Measurements from ENCODE around the gene SIRT5. TPM values are rescaled to one million over a fixed set of nuclear protein-coding genes. Genes with fewer than 3 reads are reported as not detected.

The SIRT5 gene
- polyA plus RNA-seq, 1 donor from 2014 or later: 13.6 TPM

DNA sequence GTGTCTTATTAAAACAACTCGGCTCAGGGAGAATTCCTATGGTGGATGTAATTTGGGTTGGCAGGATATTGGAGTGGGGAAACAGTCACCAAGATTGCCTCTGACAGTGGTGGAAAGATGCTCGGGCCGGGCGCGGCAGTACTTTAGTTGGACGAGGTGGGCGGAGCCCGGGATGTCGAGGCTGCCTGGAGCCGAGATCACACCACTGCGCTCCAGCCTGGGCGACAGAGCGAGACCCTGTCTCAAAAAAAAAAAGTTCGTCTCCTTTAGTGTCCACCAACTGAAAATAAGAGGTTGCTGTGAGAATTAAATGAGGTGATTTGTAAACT is 41.4 kb downstream of the SIRT5 start:
- Mint-ChIP-seq H3K27ac (peak overlapping the region; percentile 93 to 98 (median 97)), H3K9me3 (no peaks in the 10 kb centered on the region), H3K36me3 (peaks cover 4% of the 10 kb centered on the region), H3K4me1 (peaks cover 21 to 38% (median 32%) of the 10 kb centered on the region in 3 donors), H3K27me3 (no peaks in the 10 kb centered on the region), H3K4me3 (peak overlapping the region; percentile 96 to 98 (median 98))

GRCh38 chr6:13617066-13617465 is 42.7 kb downstream of the SIRT5 start:
- H3K4me1 Mint-ChIP-seq: peaks cover 21 to 30% (median 25%) of the 10 kb centered on the region in 3 donors
- peaks cover 4% of the 10 kb centered on the region for H3K36me3 Mint-ChIP-seq

DNA sequence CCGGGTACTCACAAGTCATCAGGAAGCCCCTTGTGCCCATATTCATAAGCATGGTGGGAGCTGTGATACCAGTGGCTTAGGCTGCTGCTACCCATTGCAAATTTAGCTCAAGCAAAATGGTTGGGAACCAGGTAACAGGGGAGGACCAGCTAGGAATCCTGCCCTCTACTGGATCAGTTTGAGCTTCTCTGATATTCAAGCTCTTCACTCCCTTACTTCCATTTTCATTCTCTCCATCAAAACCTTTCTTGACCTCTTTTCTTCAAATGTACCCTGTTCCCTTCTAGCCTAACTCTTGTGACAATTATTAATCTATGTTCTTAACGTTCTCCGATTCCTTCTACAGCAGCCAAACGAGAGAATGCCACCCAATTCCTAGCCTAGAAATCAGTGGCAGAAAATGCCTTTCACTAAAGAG is 50.5 kb downstream of the SIRT5 start:
- Mint-ChIP-seq H3K4me1 (peaks cover 2 to 6% (median 6%) of the 10 kb centered on the region in 3 donors), H3K9me3 (no peaks in the 10 kb centered on the region), H3K36me3 (no peaks in the 10 kb centered on the region), H3K27me3 (no peaks in the 10 kb centered on the region), H3K27ac (peak overlapping the region in 2 of 3 donors; percentile 61 to 72), H3K4me3 (no peak overlapping the region)

More at GRCh38 chr6:13617066-13617465, 42.7 kb downstream of the SIRT5 start:
- Mint-ChIP-seq H3K27me3 (no peaks in the 10 kb centered on the region), H3K4me3 (peak overlapping the region; percentile 19 to 98 (median 97)), H3K9me3 (no peaks in the 10 kb centered on the region), H3K27ac (peak overlapping the region; percentile 0 to 70 (median 2))

GRCh38 chr6:13629459-13630116 is 55.2 kb downstream of the SIRT5 start:
- H3K36me3 Mint-ChIP-seq: no peaks in the 10 kb centered on the region
- H3K27me3 Mint-ChIP-seq: no peaks in the 10 kb centered on the region
- no peaks in the 10 kb centered on the region for H3K9me3 Mint-ChIP-seq
- no peak overlapping the region for H3K4me3 Mint-ChIP-seq
- peak overlapping the region; percentile 16 to 89 (median 65) for H3K27ac Mint-ChIP-seq
- H3K4me1 Mint-ChIP-seq: peaks cover 4 to 8% (median 6%) of the 10 kb centered on the region in 3 donors

- H3K27ac Mint-ChIP-seq: peak overlapping the region in 1 of 3 donors; percentile 57
- no peaks in the 10 kb centered on the region for H3K27me3 Mint-ChIP-seq
- H3K36me3 Mint-ChIP-seq: peaks cover 1% of the 10 kb centered on the region
- no peak overlapping the region for H3K4me3 Mint-ChIP-seq
- no peaks in the 10 kb centered on the region for H3K9me3 Mint-ChIP-seq
- H3K4me1 Mint-ChIP-seq: peaks cover 0 to 7% (median 4%) of the 10 kb centered on the region in 3 donors
Observed at GRCh38 chr6:13630499-13630898, 56.1 kb downstream of the SIRT5 start.

GRCh38 chr6:13633343-13633742 is 58.9 kb downstream of the SIRT5 start:
- Mint-ChIP-seq H3K9me3 (no peaks in the 10 kb centered on the region), H3K4me1 (peaks cover 8 to 17% (median 16%) of the 10 kb centered on the region in 3 donors), H3K36me3 (peaks cover 3% of the 10 kb centered on the region)

DNA sequence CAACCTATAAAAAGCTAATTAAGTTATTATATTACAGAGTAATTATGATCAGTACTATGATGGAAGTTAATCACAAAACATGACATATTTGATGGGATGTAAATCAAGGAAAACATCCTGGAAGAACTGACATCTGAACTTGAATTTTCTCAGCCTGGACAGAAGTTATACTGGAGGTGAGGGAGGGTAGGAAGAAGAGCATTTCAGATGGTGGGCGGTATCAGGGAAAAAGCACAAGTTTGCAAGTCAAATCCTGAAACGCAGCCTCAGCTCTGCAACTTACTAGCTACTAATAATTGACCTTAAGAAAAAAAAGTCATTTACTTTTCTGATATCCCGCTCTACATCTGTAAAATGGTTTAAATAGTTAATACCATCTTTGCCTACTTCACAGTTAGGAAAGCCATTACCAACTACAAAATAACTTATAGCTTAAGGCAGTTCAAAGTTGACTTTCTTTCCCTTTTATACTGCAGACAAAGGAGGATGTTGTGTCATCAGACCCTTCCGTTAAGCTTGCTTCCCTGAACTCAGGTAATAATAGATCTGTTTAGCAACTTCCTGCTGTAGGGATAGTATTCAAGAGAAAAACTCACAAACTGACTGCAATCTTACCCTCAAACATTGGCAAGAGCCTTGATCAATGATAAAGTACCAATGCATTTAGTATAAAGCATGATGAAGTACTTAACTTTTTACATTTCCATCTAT is 61.7 kb downstream of the SIRT5 start:
- no peaks in the 10 kb centered on the region for H3K27me3 Mint-ChIP-seq
- H3K36me3 Mint-ChIP-seq: peaks cover 6% of the 10 kb centered on the region
- H3K9me3 Mint-ChIP-seq: no peaks in the 10 kb centered on the region
- H3K4me1 Mint-ChIP-seq: peaks cover 5 to 16% (median 10%) of the 10 kb centered on the region in 3 donors
- H3K4me3 Mint-ChIP-seq: no peak overlapping the region
- peak overlapping the region in 1 of 3 donors; percentile 68 for H3K27ac Mint-ChIP-seq

More at GRCh38 chr6:13633343-13633742, 58.9 kb downstream of the SIRT5 start:
- H3K4me3 Mint-ChIP-seq: no peak overlapping the region
- no peaks in the 10 kb centered on the region for H3K27me3 Mint-ChIP-seq
- no peak overlapping the region for H3K27ac Mint-ChIP-seq

- Mint-ChIP-seq H3K27ac (no peak overlapping the region), H3K9me3 (no peaks in the 10 kb centered on the region), H3K27me3 (no peaks in the 10 kb centered on the region), H3K36me3 (peaks cover 8% of the 10 kb centered on the region), H3K4me3 (no peak overlapping the region), H3K4me1 (peaks cover 5 to 17% (median 10%) of the 10 kb centered on the region in 3 donors)
Observed at GRCh38 chr6:13638014-13638413, 63.6 kb downstream of the SIRT5 start.

GRCh38 chr6:13638626-13639025 is 64.2 kb downstream of the SIRT5 start:
- Mint-ChIP-seq H3K9me3 (no peaks in the 10 kb centered on the region), H3K4me1 (peaks cover 5 to 21% (median 10%) of the 10 kb centered on the region in 3 donors), H3K36me3 (peaks cover 8% of the 10 kb centered on the region), H3K27me3 (no peaks in the 10 kb centered on the region), H3K27ac (no peak overlapping the region), H3K4me3 (no peak overlapping the region)

- H3K4me1 Mint-ChIP-seq: peaks cover 2 to 18% (median 6%) of the 10 kb centered on the region in 3 donors
- no peaks in the 10 kb centered on the region for H3K27me3 Mint-ChIP-seq
- H3K27ac Mint-ChIP-seq: no peak overlapping the region
- H3K4me3 Mint-ChIP-seq: no peak overlapping the region
- peaks cover 6% of the 10 kb centered on the region for H3K36me3 Mint-ChIP-seq
- no peaks in the 10 kb centered on the region for H3K9me3 Mint-ChIP-seq
Observed at GRCh38 chr6:13641315-13641714, 66.9 kb downstream of the SIRT5 start.

DNA sequence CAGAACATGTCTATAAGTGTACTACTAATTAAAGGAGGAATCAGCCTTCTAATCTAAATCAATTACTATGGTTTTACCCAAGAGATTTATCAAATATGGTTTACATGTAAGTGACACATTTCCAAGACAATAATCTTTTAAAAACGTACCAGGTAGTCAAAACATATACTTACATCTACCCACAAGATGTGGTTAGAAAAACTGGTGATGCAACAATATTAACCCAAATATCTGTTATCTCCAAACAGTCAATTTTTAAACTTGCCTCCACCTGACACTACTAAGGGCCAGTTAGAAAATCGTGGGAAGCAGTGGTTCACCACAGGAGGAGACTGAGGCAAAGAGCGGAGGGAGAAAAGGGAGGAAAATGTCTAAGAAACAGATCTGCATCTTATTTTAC is 68.7 kb downstream of the SIRT5 start:
- Mint-ChIP-seq H3K9me3 (no peaks in the 10 kb centered on the region), H3K27ac (no peak overlapping the region), H3K4me3 (no peak overlapping the region), H3K36me3 (peaks cover 4% of the 10 kb centered on the region), H3K4me1 (peaks cover 0 to 5% (median 2%) of the 10 kb centered on the region in 3 donors), H3K27me3 (no peaks in the 10 kb centered on the region)

GRCh38 chr6:13648850-13649249 is 74.4 kb downstream of the SIRT5 start:
- H3K9me3 Mint-ChIP-seq: no peaks in the 10 kb centered on the region
- H3K4me3 Mint-ChIP-seq: no peak overlapping the region
- peaks cover 0 to 5% (median 2%) of the 10 kb centered on the region in 3 donors for H3K4me1 Mint-ChIP-seq
- no peaks in the 10 kb centered on the region for H3K27me3 Mint-ChIP-seq
- no peak overlapping the region for H3K27ac Mint-ChIP-seq
- peaks cover 9% of the 10 kb centered on the region for H3K36me3 Mint-ChIP-seq

DNA sequence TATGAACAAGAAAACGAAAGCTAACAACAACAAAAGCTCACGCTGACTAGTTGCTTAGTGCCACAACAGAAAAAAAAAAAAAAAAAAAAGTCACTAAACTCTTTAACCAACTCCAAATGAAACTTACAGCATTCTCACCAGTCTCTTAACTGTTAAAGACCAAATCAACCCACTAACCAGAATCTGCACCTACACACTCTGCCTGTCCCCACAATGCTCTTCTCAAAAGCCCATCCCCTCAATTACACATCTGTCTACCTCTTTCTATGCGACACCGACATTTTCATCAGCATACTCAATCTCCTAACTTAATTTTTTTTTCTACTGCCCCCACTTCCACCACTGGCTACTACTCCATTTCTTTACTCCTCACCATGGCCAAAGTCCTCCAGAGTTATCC is 75.0 kb downstream of the SIRT5 start:
- no peak overlapping the region for H3K4me3 Mint-ChIP-seq
- no peaks in the 10 kb centered on the region for H3K9me3 Mint-ChIP-seq
- H3K36me3 Mint-ChIP-seq: peaks cover 9% of the 10 kb centered on the region
- H3K27me3 Mint-ChIP-seq: no peaks in the 10 kb centered on the region
- H3K4me1 Mint-ChIP-seq: peaks cover 0 to 5% (median 2%) of the 10 kb centered on the region in 3 donors
- H3K27ac Mint-ChIP-seq: peak overlapping the region in 1 of 3 donors; percentile 6

DNA sequence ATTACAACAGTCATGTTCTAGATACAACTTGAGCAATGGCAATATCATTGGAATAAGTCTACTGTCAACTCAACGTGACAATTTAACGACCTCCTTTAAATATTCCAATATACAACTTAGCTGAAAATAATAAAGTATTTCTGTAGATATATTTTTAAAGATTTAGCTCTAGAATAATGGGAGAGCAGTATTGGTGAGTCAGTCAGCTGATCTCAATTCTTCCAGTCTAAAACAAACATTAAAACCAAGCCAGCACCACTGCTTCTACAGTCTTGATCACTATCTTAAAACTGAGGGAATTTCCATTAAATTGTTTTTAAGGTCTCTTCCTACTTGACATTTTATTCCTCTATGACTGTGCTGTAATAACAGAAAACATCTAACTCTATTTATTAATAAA is 78.9 kb downstream of the SIRT5 start:
- H3K4me1 Mint-ChIP-seq: peaks cover 5 to 10% (median 7%) of the 10 kb centered on the region in 3 donors
- H3K9me3 Mint-ChIP-seq: no peaks in the 10 kb centered on the region
- H3K27ac Mint-ChIP-seq: no peak overlapping the region
- H3K27me3 Mint-ChIP-seq: no peaks in the 10 kb centered on the region
- peaks cover 9% of the 10 kb centered on the region for H3K36me3 Mint-ChIP-seq
- H3K4me3 Mint-ChIP-seq: no peak overlapping the region

- peaks cover 5 to 14% (median 10%) of the 10 kb centered on the region in 3 donors for H3K4me1 Mint-ChIP-seq
- no peaks in the 10 kb centered on the region for H3K27me3 Mint-ChIP-seq
- H3K4me3 Mint-ChIP-seq: no peak overlapping the region
- H3K9me3 Mint-ChIP-seq: no peaks in the 10 kb centered on the region
- no peak overlapping the region for H3K27ac Mint-ChIP-seq
- peaks cover 9% of the 10 kb centered on the region for H3K36me3 Mint-ChIP-seq
Observed at GRCh38 chr6:13654496-13654895, 80.1 kb downstream of the SIRT5 start.
